A549 (cell line): ENCODE results near the gene MT1F.

ENCODE experiments used
- BHLHE40 ChIP-seq: IDR thresholded peaks from 2 replicates; pipeline ENCODE4 v1.6.1; 2012; ENCODE audit warnings: low read depth, low read length, inconsistent platforms
- CEBPB ChIP-seq, 2 experiments: fragments of >200 bp in 1 of 2; sonication (Bioruptor Twin) in 1 of 2; formaldehyde crosslinking in 1 of 2; IDR thresholded peaks; 2 replicates each; pipeline ENCODE4 v1.6.1; 2012 to 2016
- EP300 ChIP-seq, 2 experiments: fragments of >200 bp; sonication (Bioruptor Twin); formaldehyde crosslinking; IDR thresholded peaks; 2 replicates in 1 of 2; 3 replicates in 1 of 2; pipeline ENCODE4 v1.6.1; 2016 to 2017
- MAFK ChIP-seq: fragments of 450-650 bp; IDR thresholded peaks from 2 replicates; pipeline ENCODE4 v1.6.1; 2014; ENCODE audit not compliant: partially characterized antibody
- MAZ ChIP-seq: fragments of 150-350 bp; IDR thresholded peaks from 2 replicates; pipeline ENCODE4 v1.6.1; 2014; ENCODE audit warnings: antibody characterized with exemption, low read depth, low read length, borderline replicate concordance
- POLR2A ChIP-seq: IDR thresholded peaks from 2 replicates; pipeline ENCODE4 v1.6.1; 2012; ENCODE audit warnings: mild to moderate bottlenecking, low read length
- RAD21 ChIP-seq, 2 experiments: fragments of >200 bp in 1 of 2; sonication (Bioruptor Twin) in 1 of 2; formaldehyde crosslinking in 1 of 2; IDR thresholded peaks in 1 of 2; conservative IDR thresholded peaks in 1 of 2; 2 replicates in 1 of 2; 3 replicates in 1 of 2; pipeline ENCODE4 v1.6.1; 2012 to 2018; ENCODE audit warnings: inconsistent platforms in 1 of 2
- TP53 ChIP-seq: fragments of 250-450 bp; sonication (Bioruptor Pico); IDR thresholded peaks from 2 replicates; pipeline ENCODE4 v1.5.0; 2021; ENCODE audit warnings: mild to moderate bottlenecking, moderate library complexity
- ZNF302 ChIP-seq: fragments of 250-450 bp; sonication (Bioruptor Pico); IDR thresholded peaks from 2 replicates; pipeline ENCODE4 v1.9.0; 2021; ENCODE audit warnings: inconsistent platforms, mild to moderate bottlenecking, moderate library complexity
- TF ChIP-seq, protein P1 (sequence below): fragments of 450-650 bp; IDR thresholded peaks from 2 replicates; pipeline ENCODE4 v1.6.1; 2014; ENCODE audit warnings: antibody characterized with exemption
- TF ChIP-seq, protein P2 (sequence below): fragments of >200 bp; sonication (Bioruptor Twin); formaldehyde crosslinking; IDR thresholded peaks from 3 replicates; pipeline ENCODE4 v1.5.1; 2016
- TF ChIP-seq, protein P3 (sequence below): IDR thresholded peaks from 2 replicates; pipeline ENCODE4 v1.6.1; 2012

DNA sequence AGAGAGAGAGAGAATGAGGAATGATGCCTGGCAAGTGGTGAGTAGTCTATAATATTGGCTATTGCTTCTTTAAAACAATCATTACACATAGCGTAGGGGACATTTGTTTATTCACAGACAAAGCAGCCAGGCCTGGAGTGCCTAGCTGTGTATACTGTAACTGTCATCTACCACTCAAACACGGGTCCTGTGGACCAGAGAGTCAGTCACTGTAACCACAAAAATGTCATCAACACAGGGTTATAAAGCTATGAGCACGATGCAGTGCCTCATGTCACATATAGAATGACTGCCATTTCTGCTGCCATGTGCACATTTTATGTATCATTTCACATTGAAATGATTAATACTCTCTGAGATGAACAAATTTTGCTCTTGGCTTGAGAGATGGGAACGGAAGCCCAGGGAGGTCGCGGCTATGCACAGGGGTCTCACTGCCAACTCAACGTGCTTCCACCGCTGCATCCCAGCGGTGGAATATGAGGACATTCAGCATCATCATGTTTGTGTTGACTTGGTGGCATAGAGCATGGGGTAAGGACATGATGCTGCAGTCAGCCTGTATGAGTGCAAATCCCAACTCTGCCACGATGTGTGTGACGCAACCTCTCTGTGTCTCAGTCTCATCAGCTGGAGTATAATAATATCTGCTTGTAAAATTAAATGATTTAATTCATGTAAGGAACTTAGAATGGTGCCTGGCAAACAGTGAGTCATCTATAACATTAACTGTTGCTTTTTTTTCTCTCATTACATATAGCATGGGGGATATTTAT, 15.2 kb downstream of the MT1F start:
- TF ChIP-seq MAFK = no peak
- TF ChIP-seq, protein P1, sequence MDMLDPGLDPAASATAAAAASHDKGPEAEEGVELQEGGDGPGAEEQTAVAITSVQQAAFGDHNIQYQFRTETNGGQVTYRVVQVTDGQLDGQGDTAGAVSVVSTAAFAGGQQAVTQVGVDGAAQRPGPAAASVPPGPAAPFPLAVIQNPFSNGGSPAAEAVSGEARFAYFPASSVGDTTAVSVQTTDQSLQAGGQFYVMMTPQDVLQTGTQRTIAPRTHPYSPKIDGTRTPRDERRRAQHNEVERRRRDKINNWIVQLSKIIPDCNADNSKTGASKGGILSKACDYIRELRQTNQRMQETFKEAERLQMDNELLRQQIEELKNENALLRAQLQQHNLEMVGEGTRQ = no peak
- TF ChIP-seq, protein P2, sequence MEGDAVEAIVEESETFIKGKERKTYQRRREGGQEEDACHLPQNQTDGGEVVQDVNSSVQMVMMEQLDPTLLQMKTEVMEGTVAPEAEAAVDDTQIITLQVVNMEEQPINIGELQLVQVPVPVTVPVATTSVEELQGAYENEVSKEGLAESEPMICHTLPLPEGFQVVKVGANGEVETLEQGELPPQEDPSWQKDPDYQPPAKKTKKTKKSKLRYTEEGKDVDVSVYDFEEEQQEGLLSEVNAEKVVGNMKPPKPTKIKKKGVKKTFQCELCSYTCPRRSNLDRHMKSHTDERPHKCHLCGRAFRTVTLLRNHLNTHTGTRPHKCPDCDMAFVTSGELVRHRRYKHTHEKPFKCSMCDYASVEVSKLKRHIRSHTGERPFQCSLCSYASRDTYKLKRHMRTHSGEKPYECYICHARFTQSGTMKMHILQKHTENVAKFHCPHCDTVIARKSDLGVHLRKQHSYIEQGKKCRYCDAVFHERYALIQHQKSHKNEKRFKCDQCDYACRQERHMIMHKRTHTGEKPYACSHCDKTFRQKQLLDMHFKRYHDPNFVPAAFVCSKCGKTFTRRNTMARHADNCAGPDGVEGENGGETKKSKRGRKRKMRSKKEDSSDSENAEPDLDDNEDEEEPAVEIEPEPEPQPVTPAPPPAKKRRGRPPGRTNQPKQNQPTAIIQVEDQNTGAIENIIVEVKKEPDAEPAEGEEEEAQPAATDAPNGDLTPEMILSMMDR = no peak
- no peak for TF ChIP-seq MAZ
- 0 out of 4 replicates have a peak, but pooled peaks of 1 of the 2 experiments have one; percentile 25 for TF ChIP-seq CEBPB (IDR thresholded peaks at IDR 0.05)
- no peak for TF ChIP-seq TP53 (CRISPR knock-in tag)
- TF ChIP-seq BHLHE40 = no peak
- no peak for TF ChIP-seq RAD21 (conservative IDR thresholded peaks at IDR 0.05 in 1 of 2, IDR thresholded peaks at IDR 0.05 in 1 of 2)
- no peak for TF ChIP-seq ZNF302
- no peak for TF ChIP-seq POLR2A
- no peak for TF ChIP-seq EP300 (IDR thresholded peaks at IDR 0.05)
- TF ChIP-seq, protein P3, sequence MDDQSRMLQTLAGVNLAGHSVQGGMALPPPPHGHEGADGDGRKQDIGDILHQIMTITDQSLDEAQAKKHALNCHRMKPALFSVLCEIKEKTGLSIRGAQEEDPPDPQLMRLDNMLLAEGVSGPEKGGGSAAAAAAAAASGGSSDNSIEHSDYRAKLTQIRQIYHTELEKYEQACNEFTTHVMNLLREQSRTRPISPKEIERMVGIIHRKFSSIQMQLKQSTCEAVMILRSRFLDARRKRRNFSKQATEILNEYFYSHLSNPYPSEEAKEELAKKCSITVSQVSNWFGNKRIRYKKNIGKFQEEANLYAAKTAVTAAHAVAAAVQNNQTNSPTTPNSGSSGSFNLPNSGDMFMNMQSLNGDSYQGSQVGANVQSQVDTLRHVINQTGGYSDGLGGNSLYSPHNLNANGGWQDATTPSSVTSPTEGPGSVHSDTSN = no peak
